ENCODE results near the gene ASXL3.

DNA sequence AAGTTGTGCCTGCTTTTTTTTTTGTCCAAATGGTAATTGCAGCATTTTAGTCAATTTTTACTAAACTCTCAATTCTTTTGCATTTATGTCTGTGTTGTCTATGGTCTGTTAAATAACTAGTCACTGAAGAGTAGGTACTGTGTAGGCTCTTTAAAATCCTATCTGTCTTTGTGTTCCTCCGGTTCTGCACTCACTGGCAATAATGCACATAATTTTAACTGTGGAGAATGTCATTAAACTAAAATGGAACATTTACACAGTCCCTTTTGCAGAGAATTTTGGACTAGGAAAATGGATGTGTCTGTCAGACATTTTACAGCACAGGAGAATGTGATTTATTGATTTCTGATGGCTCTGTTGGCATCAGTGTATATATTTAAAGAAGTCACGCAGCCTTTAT is 116.6 kb downstream of the ASXL3 start:
- TF ChIP-seq CTCF (IDR thresholded peaks at IDR 0.05 in 2 of 3, conservative IDR thresholded peaks at IDR 0.05 in 1 of 3; ENCODE audit: borderline replicate concordance in 1 of 3, insufficient read depth in 1 of 3, low read depth in 2 of 3, low read length in 2 of 3) = no peak
- no peak for TF ChIP-seq EGR1 (IDR thresholded peaks at IDR 0.05; ENCODE audit: low read depth)
- no peak for TF ChIP-seq SP1 (IDR thresholded peaks at IDR 0.05; ENCODE audit: low read depth)
- TF ChIP-seq ZNF274 (IDR thresholded peaks at IDR 0.05; ENCODE audit: low read depth, low read length) = no peak
- TF ChIP-seq SRF (IDR thresholded peaks at IDR 0.05; ENCODE audit: low read depth) = no peak
- TF ChIP-seq POLR2A (IDR thresholded peaks at IDR 0.05; ENCODE audit: borderline replicate concordance, extremely low read depth, insufficient read depth, insufficient read length) = no peak
- TF ChIP-seq SIN3A (IDR thresholded peaks at IDR 0.05; ENCODE audit: low read depth) = no peak
- no peak for TF ChIP-seq ZFX (IDR thresholded peaks at IDR 0.05)
- no peak for TF ChIP-seq YY1 (IDR thresholded peaks at IDR 0.05; ENCODE audit: extremely low read depth, insufficient replicate concordance, low read depth, low read length)
- TF ChIP-seq EZH2 (IDR thresholded peaks at IDR 0.05) = no peak

All from HCT116 (cell line).